RCC 7860 (cell line): ENCODE results near the gene CCNK.

Source experiments
- DNase-seq: peaks from one replicate; pipeline ENCODE4 v3.0.0-alpha.2; 2015; ENCODE audit warnings: low spot score
- FAIRE-seq: peaks from 2 replicates; lab custom pipeline; 2012; peaks lifted over from hg19 to GRCh38; lab: Jason Lieb, UNC

CCNK gene

GRCh38 chr14:99465288-99465687, 15.9 kb upstream of the CCNK start:
- DNase-seq (no peak), FAIRE-seq (no peak)

DNA sequence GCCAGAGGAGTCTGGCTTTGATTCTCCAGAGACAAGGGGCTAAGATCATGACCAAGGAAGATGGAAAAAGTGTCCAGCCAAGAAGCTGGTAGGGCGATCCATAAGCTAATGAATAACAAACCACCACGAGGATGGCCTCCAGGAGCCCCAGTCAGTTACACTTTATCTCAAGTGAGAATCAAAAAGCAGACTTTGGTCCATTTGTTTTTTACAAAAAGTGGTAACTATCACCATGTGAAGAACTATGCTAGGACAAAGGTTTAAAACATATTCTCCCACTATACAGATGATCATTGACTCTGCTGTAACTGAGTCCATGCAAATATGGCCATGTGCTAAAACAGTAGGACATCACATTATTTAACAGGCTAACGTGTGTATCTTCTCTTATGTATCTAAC, 14.5 kb upstream of the CCNK start:
- no peak for DNase-seq
- FAIRE-seq = no peak

- DNase-seq (no peak), FAIRE-seq (no peak)
These were observed 13.7 kb upstream of the CCNK start for GRCh38 chr14:99467336-99468078.

DNA sequence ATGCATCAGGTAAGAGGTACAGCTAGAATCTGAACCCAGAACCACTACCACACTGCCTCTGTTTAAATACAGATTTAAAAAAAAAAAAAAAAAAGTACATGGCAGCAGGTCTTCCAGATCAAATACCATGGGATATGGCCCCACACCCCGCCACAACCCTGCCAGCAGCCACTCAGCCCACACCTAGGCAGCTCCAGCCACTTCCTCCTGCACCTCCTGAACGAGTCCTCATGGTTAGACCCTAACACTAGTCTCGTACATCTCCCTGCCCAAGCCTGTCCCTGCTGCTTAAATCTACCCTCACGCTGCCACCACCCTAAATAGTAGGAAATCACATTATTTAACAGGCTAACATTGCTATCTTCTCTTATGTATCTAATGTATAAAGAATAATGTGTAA, 13.1 kb upstream of the CCNK start:
- no peak for FAIRE-seq
- no peak for DNase-seq

- DNase-seq (no peak), FAIRE-seq (no peak)
These were observed 12.2 kb upstream of the CCNK start for GRCh38 chr14:99468836-99469592.

DNA sequence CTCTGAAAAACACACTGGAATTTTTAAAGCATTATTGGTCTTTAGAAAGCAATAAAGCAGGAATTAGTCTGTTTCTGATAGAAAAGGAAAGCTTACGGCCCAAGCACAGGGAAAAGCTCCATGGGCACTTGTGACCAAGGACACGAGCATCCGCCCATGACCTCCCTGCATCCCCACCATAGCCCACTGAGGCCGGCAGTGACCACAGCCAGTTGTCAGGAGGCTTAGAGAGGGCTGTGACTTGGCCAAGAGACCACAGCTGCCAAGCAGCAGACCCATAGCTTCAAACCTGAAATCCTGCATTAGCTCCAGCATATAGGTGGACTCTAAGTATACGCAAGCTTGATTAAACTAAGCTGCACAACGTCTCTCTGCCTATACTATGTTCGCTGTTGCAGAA, 9.5 kb upstream of the CCNK start:
- FAIRE-seq (no peak), DNase-seq (no peak)

DNA sequence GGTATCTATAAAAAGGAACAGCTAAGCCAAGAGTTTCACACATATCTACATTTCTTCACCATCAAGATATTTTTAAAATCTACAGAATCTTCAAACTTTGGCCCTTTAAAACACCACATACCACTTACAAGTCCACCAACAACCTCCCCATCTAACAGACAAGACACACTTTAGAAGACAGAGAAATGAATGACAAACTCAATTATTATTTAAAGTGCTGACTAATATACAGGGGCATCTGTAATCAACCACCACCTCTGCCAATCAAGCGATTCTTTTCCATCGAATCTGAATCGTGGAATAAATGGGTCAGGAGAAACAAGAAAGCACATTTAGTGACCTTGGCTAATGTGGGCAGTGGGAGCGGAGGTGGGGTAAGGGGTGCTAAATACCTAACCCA, 8.3 kb upstream of the CCNK start:
- FAIRE-seq (no peak), DNase-seq (no peak)

GRCh38 chr14:99473458-99473857, 7.8 kb upstream of the CCNK start:
- DNase-seq (no peak), FAIRE-seq (no peak)

DNA sequence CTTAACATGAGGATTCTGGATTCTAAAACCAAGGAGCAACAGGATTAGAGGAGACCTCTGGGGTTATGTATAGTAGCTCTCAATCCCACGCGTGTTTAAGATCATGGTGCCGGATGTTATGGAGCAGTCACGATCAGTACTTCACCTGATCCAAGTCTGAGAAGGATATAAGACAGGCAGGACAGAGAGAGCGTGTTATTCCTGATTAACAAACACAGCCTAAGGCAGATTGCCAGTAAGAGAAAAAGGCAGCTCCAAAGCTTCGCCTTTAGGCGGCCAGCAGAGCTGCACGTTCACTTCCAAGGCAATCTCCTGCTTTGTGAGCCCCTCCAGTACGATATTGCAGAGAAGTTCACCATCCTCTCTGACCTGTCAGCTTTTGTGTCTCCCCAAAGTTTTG, 6.0 kb upstream of the CCNK start:
- FAIRE-seq (no peak), DNase-seq (no peak)

- FAIRE-seq (no peak), DNase-seq (no peak)
These were observed 5.5 kb upstream of the CCNK start for GRCh38 chr14:99475660-99476059.

- FAIRE-seq (peak; percentile 85), DNase-seq (peak; percentile 38)
These were observed 4.3 kb upstream of the CCNK start for GRCh38 chr14:99476864-99477263.

DNA sequence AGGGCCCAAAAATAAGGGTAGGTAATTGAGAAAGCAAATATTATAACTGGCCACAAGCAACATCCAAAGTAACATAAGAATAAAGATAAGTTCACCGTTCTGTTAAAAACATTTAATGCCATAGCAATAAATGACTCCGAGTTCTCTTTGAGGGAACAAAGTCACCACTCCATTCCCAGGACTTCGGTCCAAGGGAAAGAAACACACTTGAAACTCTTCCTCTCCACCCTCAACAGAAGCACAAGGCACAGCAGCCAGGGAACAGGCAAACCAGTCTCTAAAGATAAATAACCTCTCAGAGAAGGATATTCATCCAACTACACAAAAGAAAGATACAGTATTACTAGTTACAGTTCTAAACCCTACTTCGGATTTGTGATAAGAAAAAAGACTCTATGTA, 3.1 kb upstream of the CCNK start:
- DNase-seq (no peak), FAIRE-seq (no peak)

DNA sequence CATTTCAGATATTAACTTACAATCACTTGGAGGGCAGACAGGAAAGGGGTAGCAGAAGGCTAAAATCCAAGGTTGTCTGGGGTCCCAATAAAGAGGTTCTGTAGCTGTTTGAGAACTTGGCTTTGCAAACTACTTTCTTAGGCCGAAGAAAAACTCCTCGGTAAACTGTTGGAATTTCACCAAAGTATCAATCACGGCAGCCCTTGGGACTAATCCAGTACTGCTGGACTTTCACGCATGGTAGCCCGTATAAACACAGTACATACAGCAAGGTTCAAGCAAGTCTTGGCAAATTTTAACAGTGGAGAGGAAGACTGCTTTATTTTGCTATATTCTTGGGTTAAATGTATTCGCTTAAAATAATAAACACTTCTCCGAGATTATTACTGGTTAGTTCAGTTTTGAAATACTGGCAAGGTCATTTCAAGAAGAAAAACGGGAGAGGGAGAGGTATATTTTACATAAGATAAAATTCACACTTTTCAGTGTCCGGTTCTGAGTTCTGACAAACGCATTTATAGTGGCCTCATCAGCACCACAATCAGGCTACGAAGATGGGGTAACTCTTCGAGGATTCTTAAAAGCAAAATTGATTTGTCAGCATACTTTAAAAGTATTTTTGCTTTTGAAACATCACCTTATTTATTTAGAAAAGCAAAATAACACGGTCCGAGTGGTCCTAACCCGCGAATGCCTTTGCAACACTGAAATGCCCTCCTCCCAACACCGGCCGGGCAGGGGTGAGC, 1.9 kb upstream of the CCNK start:
- FAIRE-seq (no peak), DNase-seq (no peak)

DNA sequence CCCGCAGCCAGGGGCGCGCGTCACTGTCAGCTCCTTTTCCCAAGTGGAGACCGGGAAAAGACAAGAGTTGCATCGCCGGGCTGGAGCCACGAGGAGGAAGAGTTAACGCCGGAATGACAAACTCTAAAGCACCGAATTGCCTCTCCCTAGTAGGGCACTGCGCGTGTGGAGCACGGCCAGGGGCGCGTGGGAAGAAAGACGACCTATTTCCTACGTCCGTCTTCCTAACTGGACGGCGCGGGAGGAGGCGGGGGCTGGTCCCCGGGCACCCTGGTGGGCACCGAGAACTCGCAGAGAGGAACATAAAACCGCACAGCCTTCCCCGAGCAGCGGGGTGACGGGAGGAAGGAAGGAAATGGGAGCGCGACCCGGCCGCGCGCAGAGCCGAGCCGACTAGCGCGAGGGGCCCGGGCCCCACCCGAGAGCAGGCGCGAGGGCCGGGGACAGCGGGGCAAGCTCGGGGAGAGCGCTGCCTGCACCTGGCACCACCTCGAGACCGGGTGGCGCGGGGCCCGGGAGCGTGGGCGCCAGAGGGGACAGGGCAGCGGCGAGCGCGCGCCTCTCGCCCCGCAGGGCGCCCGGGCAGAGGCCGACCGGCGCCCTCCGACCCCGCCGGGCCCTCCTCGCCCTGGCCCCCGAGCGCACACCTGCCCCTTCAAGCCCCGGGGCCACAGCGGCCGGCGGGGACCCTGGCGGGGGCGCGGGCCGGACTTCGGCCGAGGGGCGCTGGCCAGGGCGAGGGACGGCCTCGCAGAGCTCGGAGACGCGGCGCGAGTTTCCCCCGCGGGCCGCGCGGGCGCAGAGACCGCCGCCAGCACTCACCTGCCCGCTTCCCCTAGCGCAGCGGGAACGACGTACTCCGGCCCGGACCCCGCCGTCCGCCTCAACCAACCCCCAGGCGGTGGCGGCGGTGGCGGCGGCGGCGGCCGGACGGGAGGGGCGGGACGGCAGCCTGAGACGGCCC, 1.0 kb upstream of the CCNK start, which contains the start of gene SETD3:
Gene SETD3 (minus strand): TSS at position 954 of the 964 bp plus-strand sequence. CDS start 15,054 bp downstream, outside the sequence.
- DNase-seq = peak; percentile 14
- no peak for FAIRE-seq

DNA sequence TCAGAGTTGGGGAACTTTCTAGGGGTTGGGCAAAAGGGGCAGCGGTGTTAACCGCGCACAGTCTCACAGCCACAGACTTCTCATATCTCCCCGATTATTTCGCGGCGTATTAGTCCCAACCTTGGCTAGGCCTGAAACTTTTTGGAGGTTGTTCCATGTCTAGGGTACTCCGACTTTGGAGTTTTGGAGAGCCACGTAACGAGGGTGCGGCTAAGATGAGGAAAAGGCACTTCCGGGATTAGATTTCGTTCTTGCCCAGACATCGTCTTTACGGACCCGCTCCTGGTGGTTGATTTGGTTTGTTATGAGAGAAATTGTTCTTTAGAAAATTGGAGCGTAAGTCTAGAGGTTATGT, 513 bp downstream of the CCNK start:
- FAIRE-seq (no peak), DNase-seq (no peak)

GRCh38 chr14:99484106-99484505, 2.9 kb downstream of the CCNK start:
- FAIRE-seq (no peak), DNase-seq (no peak)

DNA sequence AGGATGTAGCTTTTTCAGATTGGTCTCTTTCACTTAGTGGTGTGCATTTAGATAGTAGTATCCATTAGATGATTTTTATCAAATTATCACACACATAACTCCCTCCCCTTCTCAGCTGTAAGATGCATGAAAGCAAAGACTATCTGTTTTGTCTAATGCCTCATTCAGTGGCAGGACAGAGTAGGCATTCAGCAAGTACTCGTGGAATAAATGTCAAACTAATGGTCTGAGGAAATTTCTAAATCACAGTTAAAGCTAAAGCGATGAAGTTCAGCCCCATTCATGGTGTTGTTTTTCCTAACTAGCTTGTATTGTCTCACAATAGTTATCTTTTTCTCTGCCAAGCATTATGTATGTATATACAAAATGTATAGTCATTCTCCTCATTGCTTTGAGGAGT, 16.1 kb downstream of the CCNK start:
- no peak for FAIRE-seq
- DNase-seq = no peak

GRCh38 chr14:99497894-99498293, 16.7 kb downstream of the CCNK start:
- no peak for FAIRE-seq
- no peak for DNase-seq

- no peak for FAIRE-seq
- no peak for DNase-seq
These were observed 21.8 kb downstream of the CCNK start for GRCh38 chr14:99502989-99503421.

DNA sequence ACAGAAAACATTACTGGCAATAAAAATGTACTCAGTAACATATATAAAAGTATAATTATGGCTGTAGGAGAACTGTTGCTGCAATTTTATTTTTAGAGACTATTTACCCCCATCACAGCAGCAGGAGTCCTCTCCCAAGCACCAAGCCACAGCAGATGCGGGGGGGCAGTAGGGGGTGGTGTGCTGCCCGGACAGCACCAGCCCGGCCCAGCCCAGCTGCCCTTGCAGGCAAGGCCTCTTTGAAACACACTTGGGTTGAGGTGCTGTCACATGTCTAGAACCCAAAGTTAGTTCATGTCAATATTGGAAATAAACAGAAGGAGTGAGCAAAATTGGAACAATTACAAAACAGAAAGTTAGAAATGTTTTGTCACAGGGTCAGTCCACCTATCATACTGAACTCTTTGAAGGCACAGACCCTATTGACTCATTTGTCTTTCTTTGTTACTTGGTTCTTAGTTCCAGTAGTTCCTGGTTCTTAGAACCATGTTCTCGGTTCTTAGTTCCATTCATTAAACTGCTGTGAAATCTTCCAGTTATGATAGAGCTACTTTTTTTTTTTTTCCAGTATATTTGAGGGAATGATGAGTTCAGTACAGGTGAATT, 22.7 kb downstream of the CCNK start:
- FAIRE-seq = no peak
- DNase-seq = no peak
